WTC11 (cell line): ENCODE results near the gene CACNB1. TPM values are rescaled to one million over a fixed set of nuclear protein-coding genes. Genes with fewer than 3 reads are reported as not detected.

Source experiments
- ATAC-seq: fragments of 200-7000 bp; cut with Tn5 transposase; 2 replicates; pipeline ENCODE4 v1.10.0; 2021; ENCODE audit warnings: mild to moderate bottlenecking, moderate library complexity
- CTCF ChIA-PET: fragments of 300-600 bp; sonication (Branson Sonifier 250); formaldehyde crosslinking; loops from one replicate; lab custom pipeline; 2021; ENCODE audit warnings: antibody characterized with exemption; lab: Charles Lee
- POLR2A ChIA-PET: fragments of 350-600 bp; sonication (Branson Sonifier 250); formaldehyde crosslinking; loops from one replicate; lab custom pipeline; 2021; ENCODE audit warnings: antibody characterized with exemption; lab: Charles Lee
- DNase-seq: peaks from one replicate; pipeline ENCODE4 v3.0.0; 2021; ENCODE audit warnings: low spot score
- H3K27ac Mint-ChIP-seq: 2 replicates; pipeline ENCODE4 v1.8.0; 2021; ENCODE audit warnings: mixed read lengths
- H3K27me3 Mint-ChIP-seq: 2 replicates; pipeline ENCODE4 v1.8.0; 2021; ENCODE audit warnings: low read depth, mild to moderate bottlenecking, moderate library complexity, mixed read lengths
- H3K36me3 Mint-ChIP-seq: 2 replicates; pipeline ENCODE4 v1.8.0; 2021; ENCODE audit warnings: mixed read lengths
- H3K4me1 Mint-ChIP-seq: 2 replicates; pipeline ENCODE4 v1.8.0; 2022; ENCODE audit warnings: mixed read lengths
- H3K4me3 Mint-ChIP-seq: 2 replicates; pipeline ENCODE4 v1.8.0; 2021; ENCODE audit warnings: mild to moderate bottlenecking, moderate library complexity, mixed read lengths
- H3K9me3 Mint-ChIP-seq: 2 replicates; pipeline ENCODE4 v1.8.0; 2021; ENCODE audit warnings: mixed read lengths
- CBFB ChIP-seq: sonication (generic); formaldehyde crosslinking; IDR thresholded peaks from 2 replicates; pipeline ENCODE4 v1.8.1; 2022; ENCODE audit warnings: mild to moderate bottlenecking, low read depth, missing genetic modification reagents
- CREB1 ChIP-seq: sonication (generic); formaldehyde crosslinking; IDR thresholded peaks from 2 replicates; pipeline ENCODE4 v1.8.0; 2023; ENCODE audit warnings: mild to moderate bottlenecking, missing genetic modification reagents
- ELF4 ChIP-seq: sonication (generic); formaldehyde crosslinking; IDR thresholded peaks from 2 replicates; pipeline ENCODE4 v1.8.1; 2022; ENCODE audit warnings: low read depth, mild to moderate bottlenecking, moderate library complexity, missing genetic modification reagents
- ESRRA ChIP-seq: sonication (generic); formaldehyde crosslinking; IDR thresholded peaks from 2 replicates; pipeline ENCODE4 v1.8.1; 2022; ENCODE audit warnings: mild to moderate bottlenecking, missing genetic modification reagents, borderline replicate concordance
- ETV6 ChIP-seq: sonication (generic); formaldehyde crosslinking; IDR thresholded peaks from 2 replicates; pipeline ENCODE4 v1.8.1; 2022; ENCODE audit warnings: mild to moderate bottlenecking, missing genetic modification reagents
- GRHL2 ChIP-seq: fragments of 250-450 bp; sonication (Bioruptor Pico); IDR thresholded peaks from 2 replicates; pipeline ENCODE4 v1.8.0; 2022; ENCODE audit warnings: mild to moderate bottlenecking, moderate library complexity; ENCODE audit not compliant: insufficient replicate concordance, severe bottlenecking
- MYBL2 ChIP-seq: sonication (generic); formaldehyde crosslinking; IDR thresholded peaks from 2 replicates; pipeline ENCODE4 v1.8.1; 2023; ENCODE audit warnings: mild to moderate bottlenecking, moderate library complexity, missing genetic modification reagents
- NFATC4 ChIP-seq: fragments of 250-450 bp; sonication (Bioruptor Pico); IDR thresholded peaks from 2 replicates; pipeline ENCODE4 v1.9.0; 2021; ENCODE audit warnings: mild to moderate bottlenecking
- NFE2L1 ChIP-seq: sonication (generic); formaldehyde crosslinking; IDR thresholded peaks from 2 replicates; pipeline ENCODE4 v1.8.1; 2023; ENCODE audit warnings: missing genetic modification reagents
- SMAD3 ChIP-seq: sonication (generic); formaldehyde crosslinking; IDR thresholded peaks from 2 replicates; pipeline ENCODE4 v1.8.0; 2022; ENCODE audit warnings: missing genetic modification reagents, mild to moderate bottlenecking, borderline replicate concordance
- SOX15 ChIP-seq: fragments of 250-450 bp; sonication (Bioruptor Pico); IDR thresholded peaks from 2 replicates; pipeline ENCODE4 v1.9.0; 2021; ENCODE audit warnings: mild to moderate bottlenecking
- TEAD4 ChIP-seq: sonication (generic); formaldehyde crosslinking; IDR thresholded peaks from 2 replicates; pipeline ENCODE4 v1.8.0; 2022; ENCODE audit warnings: mild to moderate bottlenecking, missing genetic modification reagents
- ZNF396 ChIP-seq: fragments of 250-450 bp; sonication (Bioruptor Pico); IDR thresholded peaks from 2 replicates; pipeline ENCODE4 v1.8.0; 2021; ENCODE audit warnings: mild to moderate bottlenecking, moderate library complexity, borderline replicate concordance
- ZNF423 ChIP-seq: fragments of 250-450 bp; sonication (Bioruptor Pico); IDR thresholded peaks from 2 replicates; pipeline ENCODE4 v2.1.2; 2022; ENCODE audit warnings: mild to moderate bottlenecking, moderate library complexity
- total RNA-seq: library from RNA; stranded (reverse); gene quantifications from 3 replicates; pipeline ENCODE4 v1.2.3, GENCODE V29; 2021
- TF ChIP-seq, protein P1 (sequence below): sonication (generic); formaldehyde crosslinking; IDR thresholded peaks from 2 replicates; pipeline ENCODE4 v1.8.1; 2023; ENCODE audit warnings: mild to moderate bottlenecking, moderate library complexity, missing genetic modification reagents
- TF ChIP-seq, protein P2 (sequence below): fragments of 250-450 bp; sonication (Bioruptor Pico); IDR thresholded peaks from 2 replicates; pipeline ENCODE4 v1.9.0; 2021; ENCODE audit warnings: mild to moderate bottlenecking, borderline replicate concordance
- TF ChIP-seq, protein P3 (sequence below): sonication (generic); formaldehyde crosslinking; IDR thresholded peaks from 2 replicates; pipeline ENCODE4 v1.8.1; 2023; ENCODE audit warnings: mild to moderate bottlenecking, missing genetic modification reagents, moderate library complexity
- TF ChIP-seq, protein P4 (sequence below): sonication (generic); formaldehyde crosslinking; IDR thresholded peaks from 2 replicates; pipeline ENCODE4 v1.8.1; 2022; ENCODE audit warnings: low read depth, mild to moderate bottlenecking, moderate library complexity, missing genetic modification reagents, borderline replicate concordance
- TF ChIP-seq, protein P5 (sequence below): sonication (generic); formaldehyde crosslinking; conservative IDR thresholded peaks from 2 replicates; pipeline ENCODE4 v1.8.1; 2022; ENCODE audit warnings: mild to moderate bottlenecking, missing genetic modification reagents
- TF ChIP-seq, protein P6 (sequence below): sonication (generic); formaldehyde crosslinking; IDR thresholded peaks from 2 replicates; pipeline ENCODE4 v1.8.0; 2022; ENCODE audit warnings: mild to moderate bottlenecking, missing genetic modification reagents
- TF ChIP-seq, protein P7 (sequence below): sonication (generic); formaldehyde crosslinking; IDR thresholded peaks from 2 replicates; pipeline ENCODE4 v1.8.1; 2023; ENCODE audit warnings: mild to moderate bottlenecking, missing genetic modification reagents

CACNB1 gene
- total RNA-seq, 1 experiment from 2014 or later = 17.0 TPM

DNA sequence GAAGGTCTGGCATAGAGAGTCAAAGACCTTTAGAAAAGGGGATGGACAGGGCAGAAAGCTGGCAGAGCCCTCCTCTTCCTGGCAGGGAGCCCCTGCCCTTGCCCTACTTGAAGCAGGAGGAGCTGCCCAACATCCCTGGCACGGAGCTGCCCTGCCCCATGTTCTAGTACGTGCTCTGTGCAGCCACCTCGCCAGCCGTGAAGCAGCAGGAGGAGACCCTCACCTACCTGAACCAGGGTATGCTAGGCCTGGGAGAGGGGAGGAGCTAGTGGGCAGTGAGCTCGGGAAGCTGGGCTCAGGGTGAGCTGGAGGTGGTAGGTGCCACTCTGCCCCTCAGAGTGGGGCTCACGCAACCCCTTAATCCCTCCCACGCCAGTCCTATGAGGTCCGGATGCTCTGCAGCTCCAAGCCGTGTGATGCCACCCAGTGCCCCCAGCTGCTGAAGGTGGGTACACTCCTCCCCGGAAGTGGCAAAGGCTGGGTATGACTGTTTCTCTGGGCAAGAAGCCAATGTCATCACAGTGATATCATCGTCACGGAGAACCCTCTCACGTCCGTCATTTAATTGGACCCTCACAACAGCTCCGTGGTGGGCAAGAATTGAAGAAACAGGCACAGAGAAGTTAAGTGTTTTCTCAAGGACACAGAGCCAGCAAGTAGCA is 41.0 kb upstream of the CACNB1 start:
- ChIA-PET POLR2A (no interaction called here), CTCF (interaction anchor here (0.7 to 15.5 kb wide), 17 partner anchors 7 to 342 kb away, joined by 3 to 626 read pairs (median 4); partner anchors contain the start of genes ARL5C, CACNB1, FBXO47 and RPL19)
- no peak overlapping the region for H3K27ac Mint-ChIP-seq
- TF ChIP-seq ETV6 (CRISPR knock-in tag) (no peak), MYBL2 (CRISPR knock-in tag) (no peak), CBFB (CRISPR knock-in tag) (no peak), ELF4 (no peak), SMAD3 (CRISPR knock-in tag) (no peak), NFATC4 (CRISPR knock-in tag) (no peak), CREB1 (CRISPR knock-in tag) (no peak), NFE2L1 (no peak), ZNF423 (CRISPR knock-in tag) (no peak), SOX15 (CRISPR knock-in tag) (no peak)
- TF ChIP-seq, protein P1, sequence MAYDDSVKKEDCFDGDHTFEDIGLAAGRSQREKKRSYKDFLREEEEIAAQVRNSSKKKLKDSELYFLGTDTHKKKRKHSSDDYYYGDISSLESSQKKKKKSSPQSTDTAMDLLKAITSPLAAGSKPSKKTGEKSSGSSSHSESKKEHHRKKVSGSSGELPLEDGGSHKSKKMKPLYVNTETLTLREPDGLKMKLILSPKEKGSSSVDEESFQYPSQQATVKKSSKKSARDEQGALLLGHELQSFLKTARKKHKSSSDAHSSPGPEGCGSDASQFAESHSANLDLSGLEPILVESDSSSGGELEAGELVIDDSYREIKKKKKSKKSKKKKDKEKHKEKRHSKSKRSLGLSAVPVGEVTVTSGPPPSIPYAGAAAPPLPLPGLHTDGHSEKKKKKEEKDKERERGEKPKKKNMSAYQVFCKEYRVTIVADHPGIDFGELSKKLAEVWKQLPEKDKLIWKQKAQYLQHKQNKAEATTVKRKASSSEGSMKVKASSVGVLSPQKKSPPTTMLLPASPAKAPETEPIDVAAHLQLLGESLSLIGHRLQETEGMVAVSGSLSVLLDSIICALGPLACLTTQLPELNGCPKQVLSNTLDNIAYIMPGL (CRISPR knock-in tag) = no peak
- TF ChIP-seq, protein P2, sequence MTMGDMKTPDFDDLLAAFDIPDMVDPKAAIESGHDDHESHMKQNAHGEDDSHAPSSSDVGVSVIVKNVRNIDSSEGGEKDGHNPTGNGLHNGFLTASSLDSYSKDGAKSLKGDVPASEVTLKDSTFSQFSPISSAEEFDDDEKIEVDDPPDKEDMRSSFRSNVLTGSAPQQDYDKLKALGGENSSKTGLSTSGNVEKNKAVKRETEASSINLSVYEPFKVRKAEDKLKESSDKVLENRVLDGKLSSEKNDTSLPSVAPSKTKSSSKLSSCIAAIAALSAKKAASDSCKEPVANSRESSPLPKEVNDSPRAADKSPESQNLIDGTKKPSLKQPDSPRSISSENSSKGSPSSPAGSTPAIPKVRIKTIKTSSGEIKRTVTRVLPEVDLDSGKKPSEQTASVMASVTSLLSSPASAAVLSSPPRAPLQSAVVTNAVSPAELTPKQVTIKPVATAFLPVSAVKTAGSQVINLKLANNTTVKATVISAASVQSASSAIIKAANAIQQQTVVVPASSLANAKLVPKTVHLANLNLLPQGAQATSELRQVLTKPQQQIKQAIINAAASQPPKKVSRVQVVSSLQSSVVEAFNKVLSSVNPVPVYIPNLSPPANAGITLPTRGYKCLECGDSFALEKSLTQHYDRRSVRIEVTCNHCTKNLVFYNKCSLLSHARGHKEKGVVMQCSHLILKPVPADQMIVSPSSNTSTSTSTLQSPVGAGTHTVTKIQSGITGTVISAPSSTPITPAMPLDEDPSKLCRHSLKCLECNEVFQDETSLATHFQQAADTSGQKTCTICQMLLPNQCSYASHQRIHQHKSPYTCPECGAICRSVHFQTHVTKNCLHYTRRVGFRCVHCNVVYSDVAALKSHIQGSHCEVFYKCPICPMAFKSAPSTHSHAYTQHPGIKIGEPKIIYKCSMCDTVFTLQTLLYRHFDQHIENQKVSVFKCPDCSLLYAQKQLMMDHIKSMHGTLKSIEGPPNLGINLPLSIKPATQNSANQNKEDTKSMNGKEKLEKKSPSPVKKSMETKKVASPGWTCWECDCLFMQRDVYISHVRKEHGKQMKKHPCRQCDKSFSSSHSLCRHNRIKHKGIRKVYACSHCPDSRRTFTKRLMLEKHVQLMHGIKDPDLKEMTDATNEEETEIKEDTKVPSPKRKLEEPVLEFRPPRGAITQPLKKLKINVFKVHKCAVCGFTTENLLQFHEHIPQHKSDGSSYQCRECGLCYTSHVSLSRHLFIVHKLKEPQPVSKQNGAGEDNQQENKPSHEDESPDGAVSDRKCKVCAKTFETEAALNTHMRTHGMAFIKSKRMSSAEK = no peak
- TF ChIP-seq, protein P3, sequence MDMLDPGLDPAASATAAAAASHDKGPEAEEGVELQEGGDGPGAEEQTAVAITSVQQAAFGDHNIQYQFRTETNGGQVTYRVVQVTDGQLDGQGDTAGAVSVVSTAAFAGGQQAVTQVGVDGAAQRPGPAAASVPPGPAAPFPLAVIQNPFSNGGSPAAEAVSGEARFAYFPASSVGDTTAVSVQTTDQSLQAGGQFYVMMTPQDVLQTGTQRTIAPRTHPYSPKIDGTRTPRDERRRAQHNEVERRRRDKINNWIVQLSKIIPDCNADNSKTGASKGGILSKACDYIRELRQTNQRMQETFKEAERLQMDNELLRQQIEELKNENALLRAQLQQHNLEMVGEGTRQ (CRISPR knock-in tag) = no peak
- TF ChIP-seq, protein P4, sequence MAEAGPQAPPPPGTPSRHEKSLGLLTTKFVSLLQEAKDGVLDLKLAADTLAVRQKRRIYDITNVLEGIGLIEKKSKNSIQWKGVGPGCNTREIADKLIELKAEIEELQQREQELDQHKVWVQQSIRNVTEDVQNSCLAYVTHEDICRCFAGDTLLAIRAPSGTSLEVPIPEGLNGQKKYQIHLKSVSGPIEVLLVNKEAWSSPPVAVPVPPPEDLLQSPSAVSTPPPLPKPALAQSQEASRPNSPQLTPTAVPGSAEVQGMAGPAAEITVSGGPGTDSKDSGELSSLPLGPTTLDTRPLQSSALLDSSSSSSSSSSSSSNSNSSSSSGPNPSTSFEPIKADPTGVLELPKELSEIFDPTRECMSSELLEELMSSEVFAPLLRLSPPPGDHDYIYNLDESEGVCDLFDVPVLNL (CRISPR knock-in tag) = no peak
- TF ChIP-seq, protein P5, sequence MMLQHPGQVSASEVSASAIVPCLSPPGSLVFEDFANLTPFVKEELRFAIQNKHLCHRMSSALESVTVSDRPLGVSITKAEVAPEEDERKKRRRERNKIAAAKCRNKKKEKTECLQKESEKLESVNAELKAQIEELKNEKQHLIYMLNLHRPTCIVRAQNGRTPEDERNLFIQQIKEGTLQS (CRISPR knock-in tag) = no peak
- ATAC-seq (no peak), DNase-seq (no peak)
- no peaks in the 10 kb centered on the region for H3K36me3 Mint-ChIP-seq
- H3K4me3 Mint-ChIP-seq = no peak overlapping the region
- no peaks in the 10 kb centered on the region for H3K9me3 Mint-ChIP-seq
- peaks cover 13% of the 10 kb centered on the region for H3K4me1 Mint-ChIP-seq
- peaks cover 3% of the 10 kb centered on the region; the same call in 1 of the 2 replicates for H3K27me3 Mint-ChIP-seq

DNA sequence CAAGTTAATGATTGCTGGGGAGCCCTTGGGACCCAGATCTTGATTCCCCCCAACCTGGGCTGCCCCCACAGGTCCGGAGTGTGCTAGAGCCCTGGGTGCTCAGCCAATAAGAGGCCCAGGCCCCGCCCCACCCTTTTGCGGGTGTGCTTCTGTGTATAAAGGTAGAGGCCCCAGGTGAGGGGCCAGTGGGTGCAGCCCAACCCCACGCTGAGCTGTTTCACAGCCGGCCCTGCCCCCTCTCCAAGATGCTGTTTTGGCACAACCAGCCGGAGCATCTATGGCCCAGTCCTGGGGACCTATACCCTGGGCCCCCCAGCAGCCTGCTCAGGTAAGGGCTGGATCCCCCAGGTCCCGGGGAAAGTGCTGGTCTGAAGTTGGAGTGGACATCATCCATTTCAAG is 40.1 kb upstream of the CACNB1 start:
- no peak for ATAC-seq
- peaks cover 3% of the 10 kb centered on the region; the same call in 1 of the 2 replicates for H3K27me3 Mint-ChIP-seq
- no peak overlapping the region for H3K4me3 Mint-ChIP-seq
- peaks cover 13% of the 10 kb centered on the region for H3K4me1 Mint-ChIP-seq
- no peaks in the 10 kb centered on the region for H3K9me3 Mint-ChIP-seq
- CTCF ChIA-PET = interaction anchor here (0.7 to 15.5 kb wide), 13 partner anchors 11 to 270 kb away, joined by 3 to 626 read pairs (median 4); partner anchors contain the start of genes ARL5C, CACNB1, FBXO47 and RPL19
- POLR2A ChIA-PET = no interaction called here
- no peak overlapping the region for H3K27ac Mint-ChIP-seq
- DNase-seq = no peak
- no peaks in the 10 kb centered on the region for H3K36me3 Mint-ChIP-seq
- TF ChIP-seq ELF4 (no peak), ESRRA (CRISPR knock-in tag) (no peak), NFATC4 (CRISPR knock-in tag) (no peak), ZNF396 (no peak), GRHL2 (CRISPR knock-in tag) (no peak), TEAD4 (CRISPR knock-in tag) (no peak)
- TF ChIP-seq, protein P6, sequence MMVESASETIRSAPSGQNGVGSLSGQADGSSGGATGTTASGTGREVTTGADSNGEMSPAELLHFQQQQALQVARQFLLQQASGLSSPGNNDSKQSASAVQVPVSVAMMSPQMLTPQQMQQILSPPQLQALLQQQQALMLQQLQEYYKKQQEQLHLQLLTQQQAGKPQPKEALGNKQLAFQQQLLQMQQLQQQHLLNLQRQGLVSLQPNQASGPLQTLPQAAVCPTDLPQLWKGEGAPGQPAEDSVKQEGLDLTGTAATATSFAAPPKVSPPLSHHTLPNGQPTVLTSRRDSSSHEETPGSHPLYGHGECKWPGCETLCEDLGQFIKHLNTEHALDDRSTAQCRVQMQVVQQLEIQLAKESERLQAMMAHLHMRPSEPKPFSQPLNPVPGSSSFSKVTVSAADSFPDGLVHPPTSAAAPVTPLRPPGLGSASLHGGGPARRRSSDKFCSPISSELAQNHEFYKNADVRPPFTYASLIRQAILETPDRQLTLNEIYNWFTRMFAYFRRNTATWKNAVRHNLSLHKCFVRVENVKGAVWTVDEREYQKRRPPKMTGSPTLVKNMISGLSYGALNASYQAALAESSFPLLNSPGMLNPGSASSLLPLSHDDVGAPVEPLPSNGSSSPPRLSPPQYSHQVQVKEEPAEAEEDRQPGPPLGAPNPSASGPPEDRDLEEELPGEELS (CRISPR knock-in tag) = no peak
- TF ChIP-seq, protein P7, sequence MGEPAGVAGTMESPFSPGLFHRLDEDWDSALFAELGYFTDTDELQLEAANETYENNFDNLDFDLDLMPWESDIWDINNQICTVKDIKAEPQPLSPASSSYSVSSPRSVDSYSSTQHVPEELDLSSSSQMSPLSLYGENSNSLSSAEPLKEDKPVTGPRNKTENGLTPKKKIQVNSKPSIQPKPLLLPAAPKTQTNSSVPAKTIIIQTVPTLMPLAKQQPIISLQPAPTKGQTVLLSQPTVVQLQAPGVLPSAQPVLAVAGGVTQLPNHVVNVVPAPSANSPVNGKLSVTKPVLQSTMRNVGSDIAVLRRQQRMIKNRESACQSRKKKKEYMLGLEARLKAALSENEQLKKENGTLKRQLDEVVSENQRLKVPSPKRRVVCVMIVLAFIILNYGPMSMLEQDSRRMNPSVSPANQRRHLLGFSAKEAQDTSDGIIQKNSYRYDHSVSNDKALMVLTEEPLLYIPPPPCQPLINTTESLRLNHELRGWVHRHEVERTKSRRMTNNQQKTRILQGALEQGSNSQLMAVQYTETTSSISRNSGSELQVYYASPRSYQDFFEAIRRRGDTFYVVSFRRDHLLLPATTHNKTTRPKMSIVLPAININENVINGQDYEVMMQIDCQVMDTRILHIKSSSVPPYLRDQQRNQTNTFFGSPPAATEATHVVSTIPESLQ (CRISPR knock-in tag) = no peak
